Glutamatergic neuron (in vitro differentiated cells): ENCODE data around the gene PPP1R7. TPM values are rescaled to one million over a fixed set of nuclear protein-coding genes. Genes with fewer than 3 reads are reported as not detected.

Experiments
- DNase-seq: peaks from one replicate; pipeline ENCODE4 v3.0.0; 2022
- H3K27ac Mint-ChIP-seq: one replicate; pipeline ENCODE4 v1.8.0; 2020; ENCODE audit warnings: mild to moderate bottlenecking, mixed read lengths, inconsistent platforms; ENCODE audit not compliant: unreplicated experiment
- H3K27me3 Mint-ChIP-seq: one replicate; pipeline ENCODE4 v1.8.0; 2020; ENCODE audit warnings: mild to moderate bottlenecking, moderate library complexity, mixed read lengths, inconsistent platforms; ENCODE audit not compliant: unreplicated experiment
- H3K36me3 Mint-ChIP-seq: one replicate; pipeline ENCODE4 v1.8.0; 2020; ENCODE audit warnings: mild to moderate bottlenecking, mixed read lengths, inconsistent platforms; ENCODE audit not compliant: unreplicated experiment
- H3K4me1 Mint-ChIP-seq: one replicate; pipeline ENCODE4 v1.8.0; 2020; ENCODE audit warnings: mild to moderate bottlenecking, low read depth, mixed read lengths, inconsistent platforms; ENCODE audit not compliant: unreplicated experiment
- H3K4me3 Mint-ChIP-seq: one replicate; pipeline ENCODE4 v1.8.0; 2020; ENCODE audit warnings: mild to moderate bottlenecking, mixed read lengths, inconsistent platforms; ENCODE audit not compliant: unreplicated experiment
- H3K9me3 Mint-ChIP-seq: one replicate; pipeline ENCODE4 v1.8.0; 2020; ENCODE audit warnings: mild to moderate bottlenecking, moderate library complexity, mixed read lengths, inconsistent platforms; ENCODE audit not compliant: unreplicated experiment
- total RNA-seq: library from RNA; stranded (reverse); fragmentation: NEBNext Ultra II Directional; extraction: Animal tissue kit (Norgen Biotek cat#: 25700); gene quantifications from one replicate; pipeline ENCODE4 v1.2.1, GENCODE V29; 2021; ENCODE audit not compliant: unreplicated experiment
- TF ChIP-seq, protein P1 (sequence below): fragments of 200-600 bp; sonication (generic); IDR thresholded peaks from one replicate; pipeline ENCODE4 v1.5.0; 2021; ENCODE audit not compliant: partially characterized antibody, unreplicated experiment

Gene PPP1R7
- total RNA-seq, 1 donor from 2014 or later, result 53.9 TPM

GRCh38 chr2:241197947-241198346, 47.7 kb downstream of the PPP1R7 start:
- H3K27me3 Mint-ChIP-seq, result no peaks in the 10 kb centered on the region

GRCh38 chr2:241198381-241199279, 48.4 kb downstream of the PPP1R7 start:
- H3K27me3 Mint-ChIP-seq, result no peaks in the 10 kb centered on the region
- H3K4me1 Mint-ChIP-seq, result peaks cover 3% of the 10 kb centered on the region
- peak; percentile 17 for DNase-seq
- peaks cover 3% of the 10 kb centered on the region for H3K9me3 Mint-ChIP-seq
- no peaks in the 10 kb centered on the region for H3K36me3 Mint-ChIP-seq
- TF ChIP-seq, protein P1, sequence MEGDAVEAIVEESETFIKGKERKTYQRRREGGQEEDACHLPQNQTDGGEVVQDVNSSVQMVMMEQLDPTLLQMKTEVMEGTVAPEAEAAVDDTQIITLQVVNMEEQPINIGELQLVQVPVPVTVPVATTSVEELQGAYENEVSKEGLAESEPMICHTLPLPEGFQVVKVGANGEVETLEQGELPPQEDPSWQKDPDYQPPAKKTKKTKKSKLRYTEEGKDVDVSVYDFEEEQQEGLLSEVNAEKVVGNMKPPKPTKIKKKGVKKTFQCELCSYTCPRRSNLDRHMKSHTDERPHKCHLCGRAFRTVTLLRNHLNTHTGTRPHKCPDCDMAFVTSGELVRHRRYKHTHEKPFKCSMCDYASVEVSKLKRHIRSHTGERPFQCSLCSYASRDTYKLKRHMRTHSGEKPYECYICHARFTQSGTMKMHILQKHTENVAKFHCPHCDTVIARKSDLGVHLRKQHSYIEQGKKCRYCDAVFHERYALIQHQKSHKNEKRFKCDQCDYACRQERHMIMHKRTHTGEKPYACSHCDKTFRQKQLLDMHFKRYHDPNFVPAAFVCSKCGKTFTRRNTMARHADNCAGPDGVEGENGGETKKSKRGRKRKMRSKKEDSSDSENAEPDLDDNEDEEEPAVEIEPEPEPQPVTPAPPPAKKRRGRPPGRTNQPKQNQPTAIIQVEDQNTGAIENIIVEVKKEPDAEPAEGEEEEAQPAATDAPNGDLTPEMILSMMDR, result no peak
- no peak overlapping the region for H3K4me3 Mint-ChIP-seq
- H3K27ac Mint-ChIP-seq, result no peak overlapping the region

More at GRCh38 chr2:241197947-241198346, 47.7 kb downstream of the PPP1R7 start:
- no peak overlapping the region for H3K27ac Mint-ChIP-seq
- DNase-seq, result no peak
- H3K36me3 Mint-ChIP-seq, result no peaks in the 10 kb centered on the region
- peaks cover 3% of the 10 kb centered on the region for H3K9me3 Mint-ChIP-seq
- TF ChIP-seq, protein P1, result no peak
- no peak overlapping the region for H3K4me3 Mint-ChIP-seq
- peaks cover 3% of the 10 kb centered on the region for H3K4me1 Mint-ChIP-seq

GRCh38 chr2:241199286-241199685, 49.0 kb downstream of the PPP1R7 start:
- peaks cover 3% of the 10 kb centered on the region for H3K9me3 Mint-ChIP-seq
- DNase-seq, result no peak
- H3K27me3 Mint-ChIP-seq, result no peaks in the 10 kb centered on the region
- H3K27ac Mint-ChIP-seq, result no peak overlapping the region
- H3K36me3 Mint-ChIP-seq, result no peaks in the 10 kb centered on the region
- TF ChIP-seq, protein P1, result no peak
- H3K4me1 Mint-ChIP-seq, result peaks cover 3% of the 10 kb centered on the region
- no peak overlapping the region for H3K4me3 Mint-ChIP-seq

DNA sequence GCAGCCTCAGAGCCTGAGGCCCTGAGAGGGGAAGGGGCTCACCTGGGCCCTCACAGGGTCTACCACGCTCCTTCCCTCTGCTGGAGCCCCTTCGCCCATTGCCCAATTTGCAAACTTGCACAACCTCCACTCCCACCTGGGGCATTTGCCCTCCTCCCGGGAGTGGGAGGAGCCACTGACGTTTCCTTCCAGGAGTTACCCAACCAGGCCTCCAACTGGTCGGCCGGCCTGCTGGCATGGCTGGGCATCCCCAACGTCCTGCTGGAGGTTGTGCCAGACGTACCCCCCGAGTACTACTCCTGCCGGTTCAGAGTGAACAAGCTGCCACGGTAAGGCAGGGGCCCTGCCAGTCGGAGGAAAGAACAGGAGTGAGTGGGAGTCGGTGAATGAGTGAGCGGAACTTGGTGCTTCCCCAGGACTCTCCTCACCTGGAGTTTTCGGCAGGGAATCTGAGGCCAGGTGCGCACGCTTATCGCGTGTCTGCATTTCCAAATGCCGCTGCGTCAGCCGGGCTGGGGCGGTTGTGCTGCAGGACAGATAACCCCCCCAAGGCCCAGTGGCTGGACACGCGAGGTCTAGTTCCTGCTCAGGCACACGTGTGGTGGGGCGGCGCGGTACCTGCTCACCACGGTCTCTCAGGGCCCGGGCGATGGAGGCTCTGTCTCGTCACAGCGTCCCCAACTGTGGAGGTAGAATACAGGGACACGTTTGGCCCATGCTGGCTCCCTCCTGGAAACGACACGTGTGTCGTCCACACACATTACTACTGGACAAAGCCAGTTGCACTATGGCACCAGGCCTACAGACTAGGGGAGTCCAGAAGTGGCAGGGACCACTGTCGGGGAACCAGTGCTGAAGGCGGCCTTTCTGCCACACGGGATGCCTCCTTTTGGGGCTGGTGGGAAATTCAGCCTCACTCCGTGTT, 49.9 kb downstream of the PPP1R7 start:
- DNase-seq, result no peak
- peaks cover 3% of the 10 kb centered on the region for H3K4me1 Mint-ChIP-seq

More for the DNA sequence above, 49.9 kb downstream of the PPP1R7 start:
- Mint-ChIP-seq H3K36me3 (no peaks in the 10 kb centered on the region), H3K27me3 (no peaks in the 10 kb centered on the region), H3K27ac (no peak overlapping the region), H3K9me3 (peaks cover 3% of the 10 kb centered on the region), H3K4me3 (no peak overlapping the region)
- TF ChIP-seq, protein P1, result no peak
